NCI-H526 treated with DMSO at 0.1 percent for 48 hours (cell line): ENCODE measurements around the gene SIGLEC6.
"Not testable (repeated sequence)": the region's sequence is repeated elsewhere in the genome, so short reads cannot be mapped to it uniquely, and the experiment has no call there.

ENCODE experiments used
- DNase-seq: peaks from one replicate; lab custom pipeline; 2025; lab: John Stamatoyannopoulos, UW

Gene SIGLEC6

GRCh38 chr19:51509823-51510660 is 21.4 kb downstream of the SIGLEC6 start:
- no peak for DNase-seq

GRCh38 chr19:51508059-51508733 is 23.3 kb downstream of the SIGLEC6 start:
- DNase-seq = no peak

GRCh38 chr19:51507640-51508058 is 23.8 kb downstream of the SIGLEC6 start:
- no peak for DNase-seq

DNA sequence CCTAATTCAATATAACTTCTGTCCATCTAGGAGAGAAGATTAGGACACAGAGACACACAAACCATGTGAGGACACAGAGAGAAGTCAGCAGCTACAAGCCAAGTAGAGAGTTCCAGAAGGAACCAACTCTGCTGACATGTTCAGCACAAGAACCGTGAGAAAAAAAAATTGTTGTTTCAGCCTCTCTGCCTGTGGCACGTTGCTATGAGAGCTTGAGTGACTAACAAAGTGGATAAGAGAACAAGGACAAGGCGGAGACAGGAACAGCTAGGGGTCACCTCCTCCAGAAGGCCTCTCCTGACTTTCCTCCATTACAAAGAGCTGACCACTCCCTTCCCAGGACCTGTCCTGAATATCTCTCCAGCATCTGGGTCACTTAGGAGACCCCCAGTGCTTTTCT is 24.3 kb downstream of the SIGLEC6 start:
- no peak for DNase-seq

- no peak for DNase-seq
These were observed 25.6 kb downstream of the SIGLEC6 start for GRCh38 chr19:51505904-51506303.

DNA sequence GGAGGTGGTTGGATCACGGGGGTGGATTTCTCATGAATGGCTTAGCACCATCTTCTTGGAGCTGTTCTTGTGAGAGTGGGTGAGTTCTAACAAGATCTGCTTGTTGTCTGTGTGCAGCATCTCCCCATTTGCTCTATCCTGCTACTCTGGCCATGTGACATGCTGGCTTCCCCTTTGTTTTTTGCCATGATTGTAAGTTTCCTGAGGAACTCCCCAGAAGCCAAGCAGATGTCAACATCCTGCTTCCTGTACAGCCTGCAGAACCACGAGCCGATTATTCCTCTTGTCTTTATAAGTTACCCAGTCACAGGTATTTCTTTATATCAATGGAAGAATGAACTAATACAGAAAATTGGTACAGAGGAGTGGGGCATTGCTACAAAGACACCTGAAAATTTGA is 27.6 kb downstream of the SIGLEC6 start:
- no peak for DNase-seq

GRCh38 chr19:51503286-51503817 is 28.1 kb downstream of the SIGLEC6 start:
- no peak for DNase-seq

GRCh38 chr19:51501594-51502263 is 29.7 kb downstream of the SIGLEC6 start, which contains the start of gene SIGLEC12:
Gene SIGLEC12, minus strand, starts transcription at chr19:51501800. Its CDS starts 67 bp downstream, at chr19:51501733.
- no peak for DNase-seq

- DNase-seq = not testable (repeated sequence)
These were observed 30.5 kb downstream of the SIGLEC6 start for GRCh38 chr19:51500931-51501330.

DNA sequence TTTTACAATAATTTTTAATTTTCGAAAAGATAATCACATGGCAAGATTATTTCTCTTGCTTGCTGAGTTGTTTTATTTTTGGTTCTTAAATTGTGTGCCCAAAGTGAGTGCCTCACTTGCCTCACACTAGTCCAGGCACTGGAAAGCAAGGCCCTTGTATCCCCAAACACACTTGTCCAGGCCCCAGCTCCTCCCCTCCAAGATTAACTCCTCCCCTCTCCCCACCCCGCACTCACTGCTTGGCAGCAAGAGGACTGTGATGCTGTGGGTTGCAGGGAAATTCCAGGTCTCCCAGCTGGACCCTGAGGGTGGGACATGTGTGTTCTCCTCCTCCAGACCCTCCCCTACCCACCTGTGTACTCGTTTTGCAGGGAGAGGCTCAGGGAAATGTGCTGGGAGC is 33.8 kb downstream of the SIGLEC6 start:
- no peak for DNase-seq

- DNase-seq = no peak
These were observed 37.7 kb downstream of the SIGLEC6 start for GRCh38 chr19:51493776-51494175.

GRCh38 chr19:51491586-51491985 is 39.9 kb downstream of the SIGLEC6 start:
- no peak for DNase-seq

DNA sequence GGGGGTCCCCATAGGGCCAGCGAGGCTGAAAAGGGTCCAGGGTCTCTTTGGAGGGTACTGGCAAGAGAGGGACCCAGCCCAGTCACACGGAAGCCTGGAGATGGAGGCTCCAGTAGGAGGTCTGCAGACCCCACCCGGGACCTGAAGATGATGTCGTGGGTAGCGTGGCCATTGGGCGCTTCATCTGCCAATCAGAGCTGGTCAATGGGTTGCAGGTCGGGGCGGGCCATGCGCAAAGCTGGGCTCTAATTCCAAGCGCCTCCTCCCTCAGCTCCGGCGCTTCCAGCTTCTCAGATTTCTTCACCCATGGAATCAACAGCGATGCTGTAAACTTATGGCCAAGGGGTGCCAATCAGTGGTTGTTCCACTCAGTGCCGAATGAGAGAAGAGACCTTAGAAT is 40.8 kb downstream of the SIGLEC6 start:
- no peak for DNase-seq

GRCh38 chr19:51489113-51489512 is 42.4 kb downstream of the SIGLEC6 start:
- DNase-seq = no peak

DNA sequence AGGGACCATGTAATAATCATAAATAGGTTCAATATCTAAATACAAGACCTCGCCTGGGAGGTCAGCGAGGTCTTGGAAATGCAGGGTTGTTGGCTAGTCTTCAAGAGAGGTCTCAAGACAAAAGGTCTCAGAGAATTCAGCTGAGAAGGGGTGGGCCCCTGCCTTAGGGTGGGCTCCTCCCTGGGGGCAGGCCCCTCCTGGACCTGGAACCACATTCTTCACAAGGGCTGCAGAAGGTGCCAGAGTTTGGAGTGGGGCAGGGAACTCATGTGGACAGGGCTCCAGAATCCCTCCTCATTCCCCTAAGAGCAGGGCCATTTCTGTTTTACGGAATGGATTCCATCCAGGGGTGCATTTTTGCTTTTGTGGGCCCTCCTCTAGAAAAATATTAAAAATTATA is 43.0 kb downstream of the SIGLEC6 start:
- no peak for DNase-seq

DNA sequence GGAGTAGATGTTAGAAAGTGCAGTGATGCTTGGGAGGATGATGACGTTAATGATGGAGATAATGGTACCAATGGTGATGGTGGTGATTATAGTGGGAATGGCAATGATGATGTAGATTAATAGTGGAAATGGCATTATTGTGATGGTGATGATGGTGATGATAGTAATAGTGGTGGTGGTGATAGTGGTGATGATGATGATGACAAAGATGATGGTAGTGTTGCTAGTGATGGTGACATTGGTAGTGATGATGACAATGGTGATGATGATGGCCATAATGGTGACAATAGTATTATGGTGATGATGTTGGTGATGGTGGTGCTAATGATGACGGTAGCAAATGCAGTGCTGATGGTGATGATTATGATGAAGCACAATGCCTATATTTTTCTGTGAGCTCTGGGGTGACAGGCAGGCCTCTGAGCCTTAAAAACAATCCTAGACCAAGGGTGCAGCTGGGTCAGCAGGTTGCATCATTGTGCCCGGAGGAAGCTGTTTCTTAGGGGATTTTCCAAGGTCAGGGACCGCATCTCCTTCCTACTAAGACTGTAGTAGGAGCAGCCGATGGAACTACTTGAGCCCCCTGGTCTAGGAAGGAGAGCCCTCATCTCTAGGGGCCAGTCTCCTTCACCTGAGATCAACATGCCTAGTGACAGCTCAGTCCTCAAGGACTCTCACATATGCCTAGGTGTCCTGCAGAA is 45.4 kb downstream of the SIGLEC6 start:
- DNase-seq = no peak

DNA sequence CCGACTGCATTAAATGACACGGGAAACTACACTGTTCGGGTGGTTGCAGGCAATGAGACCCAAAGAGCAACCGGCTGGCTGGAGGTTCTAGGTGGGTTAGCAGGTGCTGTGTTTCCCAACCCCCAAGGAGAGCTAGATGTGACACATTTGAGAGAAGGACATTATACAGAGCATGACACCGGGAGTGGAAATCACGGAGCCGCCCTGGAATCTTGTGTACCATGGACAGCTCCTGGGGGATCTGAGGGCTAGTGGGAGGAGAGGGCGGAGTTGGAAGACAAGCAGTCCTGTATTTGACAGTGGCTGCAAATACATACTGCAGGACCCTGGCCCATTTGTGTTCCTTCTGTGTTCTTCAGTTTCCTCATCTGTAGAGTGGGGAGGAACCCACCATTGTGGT is 50.9 kb downstream of the SIGLEC6 start:
- DNase-seq = no peak

GRCh38 chr19:51479531-51480331 is 51.7 kb downstream of the SIGLEC6 start:
- no peak for DNase-seq

GRCh38 chr19:51478381-51479234 is 52.9 kb downstream of the SIGLEC6 start, which contains the start of gene CEACAM18:
Gene CEACAM18, plus strand, starts transcription at chr19:51478539.
- no peak for DNase-seq

- no peak for DNase-seq
These were observed 54.1 kb downstream of the SIGLEC6 start for GRCh38 chr19:51477344-51477743.
